ENCODE data around the gene MYO7B.

DNA sequence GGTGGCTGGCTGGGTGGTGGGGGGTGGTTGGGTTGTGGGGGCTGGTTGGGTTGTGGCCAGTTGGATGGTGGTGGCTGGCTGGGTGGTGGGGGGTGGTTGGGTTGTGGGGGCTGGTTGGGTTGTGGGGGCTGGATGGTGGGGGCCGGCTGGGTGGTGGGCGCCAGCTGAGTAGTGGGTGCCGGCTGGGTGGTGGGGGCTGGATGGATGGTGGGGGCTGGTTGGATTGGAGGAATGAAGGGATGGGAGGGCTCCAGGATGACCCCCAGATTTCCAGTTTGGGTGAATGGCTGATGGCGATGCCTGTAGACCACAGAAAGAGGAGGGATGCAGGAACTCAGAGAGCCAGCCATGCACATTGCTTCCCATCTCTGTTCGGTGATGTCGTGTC lies 83.7 kb downstream of the MYO7B start:
- TF ChIP-seq, protein P1, sequence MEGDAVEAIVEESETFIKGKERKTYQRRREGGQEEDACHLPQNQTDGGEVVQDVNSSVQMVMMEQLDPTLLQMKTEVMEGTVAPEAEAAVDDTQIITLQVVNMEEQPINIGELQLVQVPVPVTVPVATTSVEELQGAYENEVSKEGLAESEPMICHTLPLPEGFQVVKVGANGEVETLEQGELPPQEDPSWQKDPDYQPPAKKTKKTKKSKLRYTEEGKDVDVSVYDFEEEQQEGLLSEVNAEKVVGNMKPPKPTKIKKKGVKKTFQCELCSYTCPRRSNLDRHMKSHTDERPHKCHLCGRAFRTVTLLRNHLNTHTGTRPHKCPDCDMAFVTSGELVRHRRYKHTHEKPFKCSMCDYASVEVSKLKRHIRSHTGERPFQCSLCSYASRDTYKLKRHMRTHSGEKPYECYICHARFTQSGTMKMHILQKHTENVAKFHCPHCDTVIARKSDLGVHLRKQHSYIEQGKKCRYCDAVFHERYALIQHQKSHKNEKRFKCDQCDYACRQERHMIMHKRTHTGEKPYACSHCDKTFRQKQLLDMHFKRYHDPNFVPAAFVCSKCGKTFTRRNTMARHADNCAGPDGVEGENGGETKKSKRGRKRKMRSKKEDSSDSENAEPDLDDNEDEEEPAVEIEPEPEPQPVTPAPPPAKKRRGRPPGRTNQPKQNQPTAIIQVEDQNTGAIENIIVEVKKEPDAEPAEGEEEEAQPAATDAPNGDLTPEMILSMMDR (conservative IDR thresholded peaks at IDR 0.05; ENCODE audit: low read depth, low read length) = no peak
- no peak for TF ChIP-seq EZH2 (IDR thresholded peaks at IDR 0.05; ENCODE audit: low read length, unreplicated experiment)
- no peak for TF ChIP-seq EZH2phosphoT487 (IDR thresholded peaks at IDR 0.05; ENCODE audit: borderline replicate concordance, low read length)
